Neural crest cell (in vitro differentiated cells): ENCODE data around the gene FILIP1. TPM values are rescaled to one million over a fixed set of nuclear protein-coding genes. Genes with fewer than 3 reads are reported as not detected.

Experiments used
- DNase-seq: peaks from one replicate; pipeline ENCODE4 v3.0.0; 2021; ENCODE audit warnings: low read depth, mixed read lengths, low spot score
- H3K27ac Mint-ChIP-seq: one replicate; pipeline ENCODE4 v1.8.0; 2021; ENCODE audit warnings: mild to moderate bottlenecking, mixed read lengths; ENCODE audit not compliant: unreplicated experiment
- H3K27me3 Mint-ChIP-seq: 2 replicates; pipeline ENCODE4 v1.8.0; 2021; ENCODE audit warnings: low read depth, mild to moderate bottlenecking, mixed read lengths
- H3K36me3 Mint-ChIP-seq: 2 replicates; pipeline ENCODE4 v1.8.0; 2021; ENCODE audit warnings: low read depth, mild to moderate bottlenecking, mixed read lengths
- H3K4me1 Mint-ChIP-seq: 2 replicates; pipeline ENCODE4 v1.8.0; 2021; ENCODE audit warnings: mixed read lengths
- H3K4me3 Mint-ChIP-seq: one replicate; pipeline ENCODE4 v1.8.0; 2021; ENCODE audit warnings: mild to moderate bottlenecking, mixed read lengths
- H3K9me3 Mint-ChIP-seq: 2 replicates; pipeline ENCODE4 v1.8.0; 2021; ENCODE audit warnings: mixed read lengths
- CTCF ChIP-seq: fragments of 200-600 bp; sonication (generic); conservative IDR thresholded peaks from 2 replicates; pipeline ENCODE4 v1.5.0; 2021; ENCODE audit warnings: antibody characterized with exemption, mild to moderate bottlenecking
- total RNA-seq: library from RNA; stranded (reverse); gene quantifications from 2 replicates; pipeline ENCODE4 v1.2.1, GENCODE V29; 2021

FILIP1 gene
- total RNA-seq, 1 donor from 2014 or later, result 0.79 TPM

GRCh38 chr6:75268121-75268987 lies 225.2 kb downstream of the FILIP1 start:
- no peak overlapping the region for H3K4me3 Mint-ChIP-seq
- peaks cover 5% of the 10 kb centered on the region for H3K4me1 Mint-ChIP-seq
- no peak for DNase-seq
- H3K36me3 Mint-ChIP-seq, result peaks cover 12% of the 10 kb centered on the region
- TF ChIP-seq CTCF, result no peak
- H3K27me3 Mint-ChIP-seq, result no peaks in the 10 kb centered on the region
- H3K27ac Mint-ChIP-seq, result no peak overlapping the region
- no peaks in the 10 kb centered on the region for H3K9me3 Mint-ChIP-seq

- no peak overlapping the region for H3K4me3 Mint-ChIP-seq
- peak overlapping the region; percentile 14 for H3K27ac Mint-ChIP-seq
These were observed 226.1 kb downstream of the FILIP1 start for GRCh38 chr6:75267461-75267860.

GRCh38 chr6:75266716-75267291 lies 226.8 kb downstream of the FILIP1 start:
- DNase-seq, result no peak
- H3K27ac Mint-ChIP-seq, result no peak overlapping the region

More at GRCh38 chr6:75267461-75267860, 226.1 kb downstream of the FILIP1 start:
- Mint-ChIP-seq H3K4me1 (peaks cover 5% of the 10 kb centered on the region), H3K27me3 (no peaks in the 10 kb centered on the region), H3K36me3 (peaks cover 10% of the 10 kb centered on the region), H3K9me3 (no peaks in the 10 kb centered on the region)
- DNase-seq, result no peak
- TF ChIP-seq CTCF, result no peak

GRCh38 chr6:75263401-75263750 lies 230.2 kb downstream of the FILIP1 start:
- no peak overlapping the region for H3K4me3 Mint-ChIP-seq
- no peak for DNase-seq
- no peaks in the 10 kb centered on the region for H3K9me3 Mint-ChIP-seq
- H3K27ac Mint-ChIP-seq, result no peak overlapping the region
- peaks cover 5% of the 10 kb centered on the region for H3K4me1 Mint-ChIP-seq
- no peaks in the 10 kb centered on the region for H3K27me3 Mint-ChIP-seq
- no peak for TF ChIP-seq CTCF
- peaks cover 2% of the 10 kb centered on the region for H3K36me3 Mint-ChIP-seq

More at GRCh38 chr6:75266716-75267291, 226.8 kb downstream of the FILIP1 start:
- no peak overlapping the region for H3K4me3 Mint-ChIP-seq
- no peaks in the 10 kb centered on the region for H3K9me3 Mint-ChIP-seq
- H3K36me3 Mint-ChIP-seq, result peaks cover 8% of the 10 kb centered on the region
- TF ChIP-seq CTCF, result peak; percentile 93
- no peaks in the 10 kb centered on the region for H3K27me3 Mint-ChIP-seq
- peaks cover 5% of the 10 kb centered on the region for H3K4me1 Mint-ChIP-seq

- no peak for DNase-seq
- Mint-ChIP-seq H3K4me3 (no peak overlapping the region), H3K9me3 (no peaks in the 10 kb centered on the region), H3K27me3 (no peaks in the 10 kb centered on the region), H3K4me1 (peaks cover 5% of the 10 kb centered on the region), H3K27ac (no peak overlapping the region), H3K36me3 (peaks cover 2% of the 10 kb centered on the region)
- TF ChIP-seq CTCF, result no peak
These were observed 230.7 kb downstream of the FILIP1 start for GRCh38 chr6:75262716-75263400.
